Fibroblast of skin of abdomen (primary cell): Measurements from ENCODE around the gene IDH3A.

Experiments used
- DNase-seq: peaks from one replicate; pipeline ENCODE4 v3.0.0-alpha.2; 2013

The IDH3A gene

DNA sequence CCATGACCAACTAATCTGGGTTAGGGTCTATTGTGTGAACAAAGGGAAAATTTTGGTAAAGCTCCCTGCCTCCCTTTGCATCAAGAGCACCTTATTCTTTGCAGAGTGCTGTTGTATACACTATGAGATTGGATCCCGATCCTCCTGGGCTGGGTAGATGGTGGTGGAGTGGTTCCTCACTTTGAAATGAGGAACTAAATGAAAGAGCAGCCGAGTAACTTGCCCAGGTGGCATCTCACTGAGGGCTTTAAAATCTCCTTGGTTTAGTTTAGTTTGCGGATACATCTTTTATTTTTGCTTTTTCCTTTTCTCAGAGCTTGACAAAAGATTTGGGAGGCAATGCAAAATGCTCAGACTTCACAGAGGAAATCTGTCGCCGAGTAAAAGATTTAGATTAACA is 19.4 kb downstream of the IDH3A start:
- DNase-seq = no peak

DNA sequence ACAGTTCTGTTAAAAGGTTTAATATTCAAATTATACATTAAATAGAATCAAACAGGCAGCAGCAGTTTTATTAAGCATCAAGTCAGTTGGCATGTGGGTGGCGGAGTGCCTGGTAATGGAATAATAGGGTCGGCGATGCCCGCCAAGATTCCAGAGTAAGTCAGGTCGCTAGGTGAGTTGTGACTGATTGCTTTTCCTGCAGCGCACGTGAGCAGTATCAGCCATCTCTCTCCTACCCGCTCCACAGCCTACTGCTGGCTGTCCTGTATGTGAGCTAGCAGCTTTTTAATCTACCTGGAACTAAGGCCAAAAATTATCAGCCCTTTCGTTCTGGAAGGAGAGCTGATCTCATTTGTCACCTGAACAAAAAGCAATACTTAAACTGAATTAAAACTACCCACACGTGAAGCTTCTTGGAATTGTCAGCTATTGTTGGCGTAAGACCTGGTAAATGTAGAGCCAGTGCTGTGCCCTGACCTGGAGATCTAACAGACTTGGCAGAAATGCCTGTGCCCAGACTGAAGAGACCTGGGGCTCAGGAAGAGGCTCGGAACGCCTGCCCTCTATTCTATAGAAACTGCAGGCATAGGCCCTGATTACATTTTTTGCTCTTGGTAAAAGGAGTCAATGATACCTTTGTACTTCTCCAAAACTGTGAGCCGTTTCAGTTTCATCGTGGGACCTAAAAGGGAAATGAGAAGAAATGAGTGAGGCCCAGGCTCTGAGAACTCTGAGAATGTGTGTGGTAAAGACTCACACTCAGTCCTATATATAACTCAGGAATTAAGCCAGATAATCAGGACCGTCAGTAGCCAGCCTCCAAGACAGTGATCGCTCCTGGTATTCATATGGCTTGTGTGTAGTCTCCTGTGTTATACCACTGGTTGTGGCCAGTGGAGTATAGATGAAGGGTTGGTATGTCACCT is 21.9 kb downstream of the IDH3A start:
- DNase-seq = no peak

DNA sequence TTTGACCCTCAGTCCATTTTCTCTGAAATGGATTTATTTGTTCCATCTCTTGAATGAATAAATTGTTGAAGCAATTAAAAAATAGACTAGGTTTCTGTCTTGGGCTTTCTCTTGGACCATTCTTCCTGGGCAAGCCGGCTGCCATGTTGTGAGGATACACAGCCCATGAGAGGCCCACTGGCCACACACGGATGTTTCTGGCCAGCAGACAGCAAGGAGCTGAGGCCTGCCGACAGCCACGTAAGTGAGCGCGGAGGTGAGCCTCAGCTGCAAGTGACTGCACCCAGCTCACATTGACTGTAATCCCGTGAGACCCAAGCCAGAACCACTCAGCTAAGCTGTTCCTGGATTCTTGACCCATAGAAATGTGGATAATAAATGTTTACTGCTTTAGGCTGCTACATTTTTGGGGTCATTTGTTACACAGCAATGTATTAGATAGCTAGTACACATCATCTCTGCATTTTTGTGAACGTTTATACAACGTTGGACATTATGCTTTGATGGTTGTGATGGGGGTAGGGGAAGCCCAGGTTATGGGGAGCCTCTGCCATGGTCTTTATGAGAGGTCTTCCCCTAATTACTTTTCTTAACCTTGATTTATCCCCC is 22.8 kb downstream of the IDH3A start:
- DNase-seq = no peak

DNA sequence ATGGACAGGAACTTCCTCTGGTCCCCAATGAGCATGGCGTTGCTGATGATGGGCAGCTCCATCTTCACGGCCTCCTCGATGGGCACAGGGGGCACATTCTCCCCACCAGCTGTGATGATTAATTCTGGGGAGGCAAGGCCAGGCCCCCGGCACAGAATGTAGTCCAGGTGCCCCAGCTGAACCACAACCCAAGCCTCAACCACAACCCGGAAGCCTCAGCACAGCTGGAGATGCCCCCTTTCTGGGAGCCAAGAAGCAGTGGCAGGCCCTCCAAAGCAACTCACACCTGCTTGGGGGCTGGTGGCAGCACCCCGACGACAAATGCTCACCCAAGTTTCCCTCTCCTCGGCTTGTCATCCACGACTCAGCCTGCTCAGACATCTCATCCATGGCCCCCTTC is 25.2 kb downstream of the IDH3A start:
- no peak for DNase-seq

DNA sequence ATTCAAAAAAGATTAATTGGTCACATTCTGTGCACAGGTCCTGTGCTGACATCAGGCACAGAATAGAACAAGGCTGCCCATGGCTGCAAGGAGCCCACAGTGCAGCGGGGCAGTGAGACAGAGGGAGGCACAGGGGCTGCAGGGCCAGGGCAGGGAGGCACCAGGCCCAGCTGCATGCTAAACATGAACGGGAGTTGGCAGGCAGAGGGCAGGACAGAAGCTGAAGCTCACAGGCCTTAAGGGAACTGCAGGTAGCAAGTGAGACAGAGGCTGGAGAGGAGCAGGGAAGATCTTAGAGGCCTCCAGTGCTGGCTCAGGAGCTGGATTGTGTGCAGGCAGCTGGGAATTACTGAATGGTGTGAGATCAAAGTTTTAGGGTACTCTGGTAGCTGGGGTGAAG is 26.2 kb downstream of the IDH3A start:
- DNase-seq = no peak

DNA sequence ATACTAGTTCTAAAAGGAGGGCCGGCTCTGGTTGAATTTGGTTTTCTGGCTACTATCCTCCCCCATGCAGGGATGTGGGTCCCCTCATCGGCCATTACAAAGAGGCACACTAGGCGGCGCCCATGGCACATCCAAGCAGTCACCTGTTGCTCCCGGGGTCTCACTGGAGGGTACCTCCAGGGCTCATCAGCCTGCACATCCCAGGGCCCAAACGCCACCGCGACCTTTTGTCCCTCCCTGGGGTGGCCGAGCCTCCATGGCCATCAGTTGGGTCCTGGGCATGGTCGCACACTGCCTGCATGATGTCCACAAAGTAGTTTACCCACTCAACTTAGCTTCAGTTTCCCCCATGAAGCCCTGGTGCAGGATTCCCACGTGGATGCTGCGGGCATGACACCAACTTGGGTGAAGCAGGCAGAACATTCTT is 28.3 kb downstream of the IDH3A start:
- DNase-seq = peak; percentile 6

DNA sequence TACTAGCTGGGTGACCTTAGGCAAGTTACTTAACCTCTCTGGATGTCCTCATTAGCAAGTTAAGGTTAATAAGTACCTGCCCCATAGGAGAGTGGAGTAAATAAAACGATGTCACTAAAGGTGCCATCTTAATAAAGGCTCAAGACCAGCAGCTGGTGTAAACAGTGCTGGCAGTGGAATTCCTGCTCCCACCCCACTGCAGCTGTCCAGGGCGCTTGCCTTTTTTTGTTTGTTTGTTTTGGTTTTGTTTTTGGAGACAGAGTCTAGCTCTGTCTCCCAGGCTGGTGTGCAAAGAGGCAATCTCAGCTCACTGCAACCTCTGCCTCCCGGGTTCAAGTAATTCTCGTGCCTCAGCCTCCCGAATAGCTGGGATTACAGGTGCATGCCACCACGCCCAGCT is 28.9 kb downstream of the IDH3A start:
- no peak for DNase-seq

DNA sequence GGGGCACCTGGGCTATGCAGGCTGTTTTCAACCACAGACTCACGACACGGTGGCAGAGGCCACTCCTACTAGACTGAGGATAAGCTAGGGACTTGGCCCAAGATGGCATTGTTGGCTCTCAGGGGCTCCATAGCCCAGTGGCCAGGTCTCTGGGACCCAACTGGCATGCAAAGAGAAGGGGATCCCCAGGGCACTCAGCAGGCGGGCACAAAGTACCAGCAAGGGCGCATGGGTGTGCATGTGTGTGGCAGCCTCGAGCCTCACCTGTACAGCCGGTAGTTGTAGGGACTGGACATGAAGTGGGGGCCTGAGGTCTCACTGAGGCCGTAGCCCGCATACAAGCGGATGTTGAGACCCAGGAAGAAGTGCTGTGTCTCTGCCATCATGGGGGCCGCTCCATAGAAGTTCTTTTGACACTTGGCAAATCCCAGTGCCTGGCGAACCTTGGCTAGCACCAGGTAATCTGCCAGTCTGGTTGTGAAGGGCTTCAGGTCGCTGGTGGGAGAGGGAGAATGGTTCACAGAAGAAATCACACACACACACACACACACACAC is 30.2 kb downstream of the IDH3A start:
- no peak for DNase-seq

DNA sequence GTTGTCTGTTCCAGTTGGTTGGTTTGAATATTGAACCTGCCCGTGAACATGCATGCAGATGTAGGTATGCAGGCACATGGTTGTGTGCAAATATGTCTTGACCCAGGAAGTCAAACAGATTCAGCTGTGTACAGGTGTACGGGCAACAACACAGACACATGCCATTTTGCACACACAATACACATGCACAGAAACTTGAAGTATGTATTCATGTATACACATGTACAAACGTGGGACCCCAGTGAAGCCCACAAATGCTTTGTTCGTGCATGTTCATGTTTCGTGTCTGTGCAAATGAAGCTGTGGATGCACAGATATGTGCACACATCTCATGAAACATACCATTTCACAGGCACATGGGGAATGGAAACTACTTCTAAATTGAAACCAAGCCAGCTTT is 30.7 kb downstream of the IDH3A start:
- DNase-seq = no peak

DNA sequence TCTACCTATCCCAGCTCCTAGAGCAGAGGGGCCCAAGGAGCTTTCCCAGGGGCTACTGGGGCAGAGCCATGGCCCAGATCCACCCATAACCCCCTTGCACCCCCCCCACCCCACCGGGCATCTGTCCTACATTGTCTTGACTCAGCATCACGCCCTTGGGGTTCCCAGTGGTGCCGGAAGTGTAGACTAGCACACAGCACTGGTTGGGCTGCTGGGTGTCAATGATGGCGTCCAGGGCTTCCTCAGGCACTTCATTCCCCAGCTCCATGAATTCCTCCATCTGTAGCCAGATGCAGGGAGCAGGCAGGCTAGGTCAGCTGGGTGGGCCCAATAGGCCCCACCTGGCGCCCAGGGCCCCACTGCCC is 33.2 kb downstream of the IDH3A start:
- no peak for DNase-seq

DNA sequence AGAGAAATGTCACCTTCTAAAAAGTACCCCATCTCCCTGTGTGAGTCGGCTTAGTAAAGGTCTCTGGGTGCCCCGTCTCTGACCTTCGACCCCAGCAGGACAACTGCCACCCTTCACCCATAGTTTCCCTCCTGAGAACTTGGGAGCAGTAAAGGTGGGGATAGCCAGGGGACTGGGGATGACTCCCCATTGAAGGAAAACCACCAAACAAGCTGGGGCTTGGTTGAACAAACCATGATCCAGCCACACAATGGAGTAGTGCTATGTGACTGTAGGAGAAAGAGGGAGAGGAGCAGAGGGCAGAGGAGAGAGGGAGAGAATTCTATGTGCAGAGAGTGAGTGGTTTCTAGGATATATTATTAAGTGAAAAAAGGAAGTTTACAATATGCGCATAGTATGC is 33.7 kb downstream of the IDH3A start:
- DNase-seq = no peak

DNA sequence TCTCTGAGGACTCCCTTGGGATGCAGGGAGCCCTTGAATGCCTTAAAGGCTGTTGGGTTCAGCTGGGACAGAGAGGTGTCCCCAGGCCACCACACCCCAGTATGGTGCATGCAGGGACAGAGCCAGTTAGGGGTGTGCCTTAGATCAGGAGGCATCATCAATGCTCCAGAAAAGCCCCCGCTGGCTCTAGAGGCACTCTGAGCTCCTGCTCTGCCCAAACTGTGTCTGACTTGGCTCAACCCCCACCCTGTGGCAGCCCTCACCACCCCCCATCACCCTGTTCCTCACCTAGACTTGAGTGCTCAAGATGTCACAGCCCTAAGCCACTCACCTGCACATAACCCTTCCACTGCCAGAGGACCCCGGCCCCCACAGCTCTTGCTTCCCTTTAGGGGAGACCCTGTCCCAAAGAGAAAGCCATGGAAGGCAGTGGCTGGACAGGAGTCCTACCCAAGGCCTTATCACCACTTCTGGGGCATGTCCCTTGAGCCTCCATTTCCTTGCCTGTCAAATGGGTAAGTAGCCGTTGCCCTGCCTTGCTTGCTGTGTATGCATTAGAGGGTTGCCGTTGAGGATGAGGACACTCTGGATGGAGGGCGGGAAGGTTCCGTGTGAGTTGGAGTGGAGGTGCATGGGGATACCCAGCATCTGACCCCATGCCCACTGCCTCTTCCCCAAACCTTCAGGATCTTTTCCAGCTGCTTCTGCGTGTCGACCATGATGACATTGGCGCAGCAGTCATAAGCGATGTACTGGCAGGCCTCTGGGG is 43.8 kb downstream of the IDH3A start:
- no peak for DNase-seq

DNA sequence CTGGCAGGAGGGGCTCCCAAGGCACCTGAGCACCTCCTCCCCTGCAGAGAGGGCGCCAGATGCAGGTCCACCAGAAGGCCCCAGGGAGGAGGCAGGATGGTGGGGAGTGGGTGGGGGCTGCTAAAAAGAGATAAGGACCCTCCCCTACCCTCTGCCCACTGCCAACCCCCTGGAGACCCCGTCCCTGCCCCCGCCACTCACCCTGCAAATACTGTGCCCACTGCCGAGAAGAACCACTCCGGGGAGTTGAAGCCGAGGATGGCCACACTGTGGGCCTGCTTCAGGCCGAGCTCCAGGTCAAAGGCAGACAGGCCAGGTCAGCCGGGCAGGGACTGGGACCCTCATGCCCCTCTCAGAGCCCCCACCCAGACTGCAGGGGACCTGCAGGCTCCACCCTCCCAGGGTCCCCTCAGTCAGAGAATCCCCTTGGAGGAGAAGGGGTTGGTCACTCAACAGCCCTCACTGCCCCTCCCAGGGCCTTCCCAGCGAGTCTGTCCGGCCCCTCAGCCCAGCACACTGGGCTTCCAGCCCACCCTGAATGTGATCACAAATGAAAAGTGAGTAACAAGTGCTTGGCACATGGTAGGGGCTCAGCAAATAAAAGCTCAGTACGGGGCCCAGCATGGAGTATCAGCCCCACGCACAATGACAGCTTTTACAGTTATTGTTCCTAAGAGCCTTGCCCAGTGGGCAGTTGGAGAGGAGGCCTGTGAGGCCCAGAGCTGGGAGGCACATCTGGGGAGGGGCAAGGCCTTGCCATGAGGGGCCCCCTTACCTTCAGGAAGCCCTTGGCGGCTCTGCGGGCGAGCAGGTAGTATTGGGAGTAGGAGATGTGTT is 44.8 kb downstream of the IDH3A start:
- no peak for DNase-seq

DNA sequence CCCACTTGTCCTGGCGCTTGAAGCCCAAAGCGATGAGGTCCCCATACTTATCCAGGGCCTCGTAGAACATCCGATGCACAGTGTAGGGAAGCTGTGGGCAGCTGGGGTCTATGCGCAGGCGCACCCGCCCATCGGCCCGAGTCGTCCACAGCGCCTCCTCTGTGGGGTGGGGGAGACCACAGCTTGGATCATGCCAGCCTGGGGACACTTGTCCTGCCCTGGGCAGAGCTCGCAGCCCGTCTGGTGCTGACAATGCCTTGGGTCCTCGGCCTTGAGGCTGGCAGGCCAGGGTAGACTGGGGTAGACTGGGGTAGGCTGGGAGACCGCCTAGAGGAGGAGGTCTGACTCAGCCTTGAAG is 45.4 kb downstream of the IDH3A start:
- DNase-seq = no peak

DNA sequence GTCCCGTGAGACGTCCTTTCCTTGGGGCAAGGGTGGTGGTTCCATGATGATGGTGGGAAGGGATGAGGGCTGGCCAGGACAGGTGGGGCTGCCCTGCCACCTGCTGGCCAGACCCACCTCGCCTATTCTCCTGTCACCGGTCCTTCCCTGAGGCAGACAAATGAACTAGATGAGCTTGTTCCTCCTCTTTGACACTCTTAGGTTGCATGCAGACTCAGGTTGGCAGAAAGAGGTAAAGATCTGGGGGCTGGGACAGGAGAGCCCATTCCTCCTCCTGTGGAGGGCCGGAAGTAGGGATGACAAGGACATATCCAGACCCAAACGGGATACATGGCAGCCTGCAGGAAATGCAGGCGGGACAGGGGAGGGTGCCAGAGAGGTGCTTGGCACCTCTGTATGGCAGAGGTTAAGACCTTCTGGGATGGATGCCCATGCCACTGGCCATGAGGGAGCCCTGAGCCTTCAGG is 46.6 kb downstream of the IDH3A start:
- DNase-seq = no peak

DNA sequence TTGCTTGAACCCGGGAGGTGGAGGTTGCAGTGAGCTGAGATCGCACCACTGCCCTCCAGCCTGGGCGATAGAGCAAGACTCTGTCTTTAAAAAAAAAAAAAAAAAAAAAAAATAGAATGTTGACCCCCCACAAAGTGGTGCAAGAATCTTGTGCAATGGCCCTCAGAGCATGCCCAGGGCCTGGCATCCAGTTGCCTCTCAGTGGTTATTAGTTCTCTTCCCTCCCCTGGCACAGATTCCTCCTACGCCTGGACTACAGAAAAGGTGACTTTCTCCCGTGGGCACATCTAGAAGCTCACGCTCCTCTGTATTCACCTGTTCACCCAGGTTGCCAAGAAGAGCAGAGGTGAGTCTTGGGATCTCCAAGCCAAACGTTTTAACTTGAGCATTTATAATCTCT is 48.5 kb downstream of the IDH3A start:
- no peak for DNase-seq

DNA sequence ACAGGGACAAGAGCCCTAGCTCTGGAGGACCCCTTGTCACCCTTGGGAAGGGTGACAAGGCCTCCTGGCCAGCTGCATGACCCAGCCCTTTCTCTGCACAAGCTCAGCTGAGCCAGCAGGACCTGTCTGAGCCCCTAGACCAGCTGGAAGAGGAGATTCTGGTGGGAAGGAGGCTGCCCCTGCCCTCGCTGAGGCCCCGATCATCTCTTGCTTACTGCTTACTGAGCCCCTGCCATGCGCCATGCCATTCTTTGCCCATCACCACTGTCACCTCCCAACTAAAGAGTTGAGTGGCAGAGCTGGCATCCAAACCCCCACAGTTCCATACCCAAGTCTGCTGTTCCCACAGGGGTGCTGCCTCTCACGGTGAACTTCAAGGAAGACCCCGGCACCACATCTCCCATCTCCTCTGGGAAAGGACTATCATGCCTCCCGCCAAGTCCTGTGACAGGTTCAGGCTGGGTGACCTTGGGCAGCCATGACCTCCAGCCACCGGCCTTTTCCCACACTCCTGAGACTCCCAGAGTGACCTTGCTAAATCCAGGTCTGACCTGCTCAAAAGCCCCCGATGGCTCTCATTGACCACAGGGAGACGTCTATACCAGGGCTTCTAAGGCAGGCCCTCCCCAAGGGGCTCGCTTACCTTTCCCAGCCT is 51.2 kb downstream of the IDH3A start:
- no peak for DNase-seq

DNA sequence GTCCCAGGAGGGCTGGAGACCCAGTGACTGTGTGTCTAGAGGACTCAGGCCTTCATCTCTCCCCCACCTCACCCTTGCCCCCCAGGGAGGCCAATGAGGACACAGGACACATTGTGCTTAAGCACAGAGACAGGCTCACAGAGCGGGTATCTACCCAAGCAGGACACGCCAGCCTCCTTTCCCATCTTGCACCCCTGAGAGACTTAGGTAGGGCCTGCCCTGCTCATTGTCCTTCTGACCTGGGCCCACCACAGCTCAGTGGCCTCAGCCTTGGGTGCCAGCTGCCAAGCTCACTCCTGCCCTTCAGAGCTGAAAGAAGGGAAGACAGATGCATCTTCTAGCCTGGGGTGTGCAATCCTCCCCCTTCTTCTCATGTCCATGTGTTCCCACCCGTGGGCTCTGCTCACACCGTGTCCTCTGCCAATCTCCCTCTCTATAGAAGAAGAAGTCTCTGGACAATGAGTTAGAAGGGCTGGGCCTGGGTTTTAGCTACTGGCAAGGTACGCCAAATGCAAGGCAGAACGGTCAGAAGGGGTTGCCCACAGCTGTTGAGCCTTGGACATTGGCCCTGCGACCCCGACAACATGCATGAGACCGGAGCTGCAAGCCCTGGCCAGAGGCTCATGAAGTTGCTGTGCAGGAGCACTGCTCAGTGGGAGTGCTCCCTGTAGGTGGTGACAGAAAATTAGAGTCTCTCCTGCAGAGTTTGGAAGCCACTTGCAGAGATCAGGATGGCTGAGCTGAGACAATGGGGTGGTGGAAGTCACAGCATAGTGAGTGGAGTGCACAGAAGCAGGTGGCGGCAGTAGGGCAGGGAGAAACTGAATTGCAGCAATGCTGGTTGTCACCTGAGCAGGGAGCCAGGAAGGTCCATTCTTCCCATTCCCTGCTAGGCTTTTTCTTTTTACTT is 52.4 kb downstream of the IDH3A start:
- no peak for DNase-seq

DNA sequence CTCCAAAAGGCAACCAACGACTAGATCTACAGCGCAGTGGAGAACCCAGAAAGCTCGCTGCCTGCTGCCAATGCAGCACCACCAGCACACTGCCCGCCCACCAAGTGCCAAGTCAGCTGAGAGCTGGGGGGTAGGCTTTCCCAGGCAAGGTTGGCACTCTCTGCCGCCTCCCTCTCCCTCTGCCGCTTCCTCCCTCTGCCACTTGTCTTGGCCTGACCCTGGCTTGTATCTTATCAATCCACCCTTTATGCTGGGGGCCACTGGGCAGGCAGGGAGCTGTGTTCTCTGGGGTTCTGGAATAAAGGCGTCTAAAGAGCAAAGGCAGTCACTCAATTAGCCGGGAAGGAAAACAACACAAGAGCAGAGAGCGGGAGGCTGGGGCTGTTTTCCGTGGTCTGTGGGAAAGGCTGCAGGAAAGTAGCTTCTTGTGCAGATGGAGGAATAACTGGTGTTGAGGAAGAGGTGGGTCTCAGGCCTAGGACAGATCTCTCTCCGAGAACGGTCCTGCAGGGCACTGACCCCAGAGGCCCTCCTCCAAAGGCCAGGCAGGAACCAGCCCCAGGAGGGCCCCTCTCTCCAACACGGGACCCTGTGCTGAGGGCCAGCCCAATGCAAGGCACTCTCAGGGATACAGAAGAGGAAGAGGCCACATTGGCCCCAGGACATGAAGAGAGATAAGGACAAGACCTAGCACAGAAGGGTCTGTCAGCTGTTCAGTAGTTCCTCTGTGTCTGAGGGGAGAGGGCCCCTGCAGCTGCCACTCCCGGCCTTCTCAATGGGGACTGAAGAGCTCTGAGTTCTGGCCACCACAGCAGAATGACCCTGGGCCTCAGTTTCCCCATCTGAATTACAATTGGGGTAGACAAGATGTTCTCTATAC is 54.4 kb downstream of the IDH3A start:
- DNase-seq = no peak
